Panc1 (cell line): ENCODE data around the gene DOK7.
"Not testable (repeated sequence)": the region's sequence is repeated elsewhere in the genome, so short reads cannot be mapped to it uniquely, and the experiment has no call there.

Experiments
- CTCF ChIP-seq: fragments of 450-650 bp; IDR thresholded peaks from 2 replicates; pipeline ENCODE4 v1.5.1; 2017; ENCODE audit warnings: mild to moderate bottlenecking
- POLR2AphosphoS5 ChIP-seq: IDR thresholded peaks from 2 replicates; pipeline ENCODE4 v1.6.1; 2012; ENCODE audit warnings: mild to moderate bottlenecking, low read depth, low read length, moderate library complexity
- REST ChIP-seq, 2 experiments: IDR thresholded peaks; 2 replicates each; pipeline ENCODE4 v1.6.1; 2011 to 2012; ENCODE audit warnings: low read depth in 2 of 2, control low read depth in 1 of 2, low read length in 1 of 2, mild to moderate bottlenecking in 1 of 2, moderate library complexity in 1 of 2; ENCODE audit not compliant: insufficient read depth in 1 of 2
- SIN3A ChIP-seq: IDR thresholded peaks from 2 replicates; pipeline ENCODE4 v1.6.1; 2012; ENCODE audit warnings: low read depth, mild to moderate bottlenecking, low read length, moderate library complexity, borderline replicate concordance; ENCODE audit not compliant: insufficient read depth

GRCh38 chr4:3459156-3459555 is 4.0 kb upstream of the DOK7 start:
- not testable (repeated sequence) for TF ChIP-seq CTCF; POLR2AphosphoS5; REST (IDR thresholded peaks at IDR 0.05; ENCODE audit: insufficient read depth in 1 of 2, low read depth in 2 of 2, low read length in 1 of 2); SIN3A
